Mesendoderm (in vitro differentiated cells): ENCODE data around the gene SAMD9.
"Not testable (repeated sequence)": the region's sequence is repeated elsewhere in the genome, so short reads cannot be mapped to it uniquely, and the experiment has no call there.

Experiments
- DNase-seq: peaks from one replicate; pipeline ENCODE4 v3.0.0; 2013
- H2AK5ac ChIP-seq: 2 replicates; pipeline ENCODE4 v1.6.1; 2013; ENCODE audit warnings: low read length, inconsistent platforms
- H2BK120ac ChIP-seq: 2 replicates; pipeline ENCODE4 v1.6.1; 2013; ENCODE audit warnings: low read depth, mild to moderate bottlenecking, low read length, moderate library complexity, mixed read lengths
- H2BK15ac ChIP-seq: replicated peaks from 2 replicates; pipeline ENCODE4 v1.6.1; 2013; ENCODE audit warnings: low read depth, mild to moderate bottlenecking, moderate library complexity
- H2BK5ac ChIP-seq: 2 replicates; pipeline ENCODE4 v1.6.1; 2013; ENCODE audit warnings: low read length, inconsistent platforms
- H3K18ac ChIP-seq: 2 replicates; pipeline ENCODE4 v1.6.1; 2013; ENCODE audit warnings: mild to moderate bottlenecking, low read length, mixed read lengths
- H3K23ac ChIP-seq: one replicate; pipeline ENCODE4 v1.6.1; 2013; ENCODE audit warnings: low read length
- H3K27ac ChIP-seq: 2 replicates; pipeline ENCODE4 v1.5.1; 2013; ENCODE audit warnings: low read depth, mild to moderate bottlenecking, inconsistent platforms, low read length, moderate library complexity
- H3K27me3 ChIP-seq: 2 replicates; pipeline ENCODE4 v1.6.1; 2013; ENCODE audit warnings: low read length, control low read depth, mild to moderate bottlenecking, inconsistent platforms; ENCODE audit not compliant: insufficient read depth, poor library complexity
- H3K36me3 ChIP-seq: 2 replicates; pipeline ENCODE4 v1.6.1; 2013; ENCODE audit warnings: low read length, inconsistent platforms; ENCODE audit not compliant: control insufficient read depth, insufficient read depth
- H3K4ac ChIP-seq: one replicate; pipeline ENCODE4 v1.6.1; 2013; ENCODE audit warnings: low read depth, mild to moderate bottlenecking, low read length, moderate library complexity
- H3K4me1 ChIP-seq: 2 replicates; pipeline ENCODE4 v1.6.1; 2013; ENCODE audit warnings: low read depth, low read length, inconsistent platforms; ENCODE audit not compliant: control insufficient read depth
- H3K4me2 ChIP-seq: 2 replicates; pipeline ENCODE4 v1.6.1; 2013; ENCODE audit warnings: low read length
- H3K4me3 ChIP-seq: 2 replicates; pipeline ENCODE4 v1.5.1; 2013; ENCODE audit warnings: mild to moderate bottlenecking, low read length
- H3K56ac ChIP-seq: one replicate; pipeline ENCODE4 v1.6.1; 2013; ENCODE audit warnings: low read length
- H3K79me1 ChIP-seq: 2 replicates; pipeline ENCODE4 v1.6.1; 2013; ENCODE audit warnings: low read length, inconsistent platforms
- H3K79me2 ChIP-seq: 2 replicates; pipeline ENCODE4 v1.6.1; 2013; ENCODE audit warnings: mild to moderate bottlenecking, low read length; ENCODE audit not compliant: control insufficient read depth, insufficient read depth
- H3K9ac ChIP-seq: 2 replicates; pipeline ENCODE4 v1.6.1; 2013; ENCODE audit warnings: low read length, inconsistent platforms
- H4K5ac ChIP-seq: one replicate; pipeline ENCODE4 v1.6.1; 2013; ENCODE audit warnings: low read length
- H4K8ac ChIP-seq: one replicate; pipeline ENCODE4 v1.6.1; 2013; ENCODE audit warnings: low read depth, mild to moderate bottlenecking, control low read depth, low read length, moderate library complexity
- WGBS: extraction: QIAGEN DNeasy Blood & Tissue Kit; methylation state at CpG from one replicate; pipeline ENCODE4 v1.1.7; 2013; ENCODE audit warnings: low lambda C conversion rate, missing lambda C conversion rate; ENCODE audit not compliant: insufficient coverage; ENCODE audit errors: extremely low coverage; 5-methylcytosine and 5-hydroxymethylcytosine counted together

The SAMD9 gene

DNA sequence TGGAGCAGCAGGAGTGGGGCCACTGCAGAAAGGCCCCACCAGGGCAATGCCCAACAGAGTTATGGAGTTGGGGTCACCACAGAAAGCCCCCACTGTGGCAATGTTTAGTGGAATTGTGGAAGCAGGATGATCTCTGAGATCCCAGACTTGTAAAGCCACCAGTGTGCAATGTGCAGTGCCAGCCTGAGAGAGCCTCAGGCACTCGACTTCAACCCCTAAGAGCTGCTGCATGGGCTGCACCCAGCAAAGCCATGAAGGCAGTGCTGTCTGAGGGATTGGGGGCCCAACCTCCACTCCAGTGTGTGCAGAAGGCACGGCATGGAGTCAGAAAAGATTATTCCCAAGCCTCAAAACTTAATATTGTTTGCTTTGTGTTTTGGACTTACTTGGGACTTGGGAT lies 20.4 kb downstream of the SAMD9 start:
- Histone ChIP-seq H3K4me1 (no peaks in the 10 kb centered on the region), H2AK5ac (no peak overlapping the region), H3K4me3 (no peak overlapping the region), H4K5ac (no peak overlapping the region), H4K8ac (no peak overlapping the region), H3K27ac (no peak overlapping the region), H3K18ac (no peak overlapping the region), H2BK120ac (no peak overlapping the region), H3K79me2 (no peaks in the 10 kb centered on the region), H3K4me2 (no peak overlapping the region), H2BK5ac (no peak overlapping the region), H3K4ac (no peak overlapping the region), H2BK15ac (no peak overlapping the region), H3K79me1 (no peaks in the 10 kb centered on the region), H3K9ac (no peak overlapping the region), H3K27me3 (no peaks in the 10 kb centered on the region), H3K36me3 (no peaks in the 10 kb centered on the region), H3K56ac (no peak overlapping the region), H3K23ac (no peak overlapping the region)
- DNase-seq, result no peak
- WGBS, result no CpG with 5 or more reads among the region's 2 CpGs

DNA sequence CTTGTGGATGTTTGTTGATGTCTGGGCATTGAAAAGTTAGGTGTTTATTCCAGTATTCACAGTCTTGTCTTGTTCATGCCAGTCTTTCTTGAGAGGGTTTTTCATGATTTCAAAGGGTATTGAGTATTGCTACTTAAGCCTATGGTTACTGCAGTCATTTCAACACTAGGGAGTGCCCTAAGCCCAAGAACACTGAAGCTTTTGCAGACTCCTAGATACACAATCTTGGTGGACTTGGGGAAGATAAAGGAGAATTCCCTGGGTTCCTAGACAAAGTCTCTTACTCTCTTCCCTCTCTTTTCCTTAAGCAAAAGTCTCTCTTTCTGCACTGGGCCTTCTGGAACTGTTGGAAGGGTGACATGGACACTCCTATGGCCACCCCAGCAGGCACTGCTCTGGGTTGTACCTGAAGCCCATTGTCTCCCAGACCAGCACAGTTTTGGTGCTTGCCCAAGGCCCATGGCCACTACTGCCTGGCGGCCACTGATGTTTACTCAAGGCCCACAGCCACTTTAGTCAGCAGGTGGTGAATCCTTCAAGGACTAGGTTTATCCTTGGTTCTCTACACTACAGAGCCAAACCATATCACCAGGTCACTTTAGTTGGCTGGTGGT lies 24.9 kb downstream of the SAMD9 start:
- Histone ChIP-seq H3K27me3 (no peaks in the 10 kb centered on the region), H3K18ac (no peak overlapping the region), H3K4ac (no peak overlapping the region), H3K79me1 (no peaks in the 10 kb centered on the region), H3K36me3 (no peaks in the 10 kb centered on the region), H3K4me3 (no peak overlapping the region), H2BK5ac (no peak overlapping the region), H3K79me2 (no peaks in the 10 kb centered on the region), H4K5ac (no peak overlapping the region), H2BK15ac (no peak overlapping the region), H2BK120ac (no peak overlapping the region), H3K4me2 (no peak overlapping the region), H3K27ac (no peak overlapping the region), H3K56ac (no peak overlapping the region), H3K9ac (no peak overlapping the region), H3K23ac (no peak overlapping the region), H2AK5ac (no peak overlapping the region), H4K8ac (no peak overlapping the region), H3K4me1 (no peaks in the 10 kb centered on the region)
- no CpG with 5 or more reads among the region's 1 CpG for WGBS
- peak; percentile 81 for DNase-seq

DNA sequence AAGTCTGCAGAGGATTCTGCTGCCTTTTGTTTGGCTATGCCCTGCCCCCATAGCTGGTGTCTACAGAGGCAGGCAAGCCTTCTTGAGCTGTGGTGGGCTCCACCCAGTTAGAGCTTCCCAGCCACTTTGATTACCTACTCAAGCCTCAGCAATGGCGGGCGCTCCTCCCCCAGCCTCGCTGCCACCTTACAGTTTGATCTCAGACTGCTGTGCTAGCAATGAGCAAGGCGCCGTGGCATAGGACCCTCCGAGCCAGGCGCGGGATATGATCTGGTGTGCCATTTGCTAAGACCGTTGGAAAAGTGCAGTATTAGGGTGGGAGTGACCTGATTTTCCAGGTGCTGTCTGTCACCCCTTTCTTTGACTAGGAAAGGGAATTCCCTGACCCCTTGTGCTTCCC lies 44.4 kb downstream of the SAMD9 start:
- not testable (repeated sequence) for H3K79me2 ChIP-seq, H4K5ac ChIP-seq, H3K4ac ChIP-seq, H3K4me2 ChIP-seq, H3K23ac ChIP-seq, H3K56ac ChIP-seq, DNase-seq, H3K27ac ChIP-seq, H3K36me3 ChIP-seq, H4K8ac ChIP-seq, H3K9ac ChIP-seq, H2BK120ac ChIP-seq, H3K18ac ChIP-seq, H3K79me1 ChIP-seq, H3K27me3 ChIP-seq, H2AK5ac ChIP-seq, H3K4me1 ChIP-seq, H2BK15ac ChIP-seq, H3K4me3 ChIP-seq, H2BK5ac ChIP-seq
- WGBS, result no CpG with 5 or more reads among the region's 9 CpGs

DNA sequence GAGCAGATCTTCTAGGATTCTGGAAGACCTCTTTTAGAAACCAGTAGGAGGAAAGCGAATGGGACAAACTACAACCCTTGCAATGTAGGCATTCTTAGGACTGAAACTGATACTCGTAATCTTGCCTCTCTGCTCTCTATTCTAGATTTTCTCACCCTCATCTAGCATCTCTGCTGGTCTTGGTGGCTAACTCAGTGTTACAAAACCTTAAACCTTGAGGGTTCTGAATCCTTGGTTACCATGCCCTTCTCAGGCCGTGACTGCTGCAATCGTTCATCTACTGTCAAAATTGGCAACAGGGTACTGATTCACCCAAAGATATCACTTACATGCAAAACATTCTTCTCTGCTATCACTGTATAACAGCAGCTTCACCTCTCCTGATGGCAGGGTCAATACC lies 55.2 kb downstream of the SAMD9 start:
- WGBS, result no CpG with 5 or more reads among the region's 4 CpGs
- Histone ChIP-seq H4K5ac (no peak overlapping the region), H3K4me1 (no peaks in the 10 kb centered on the region), H3K9ac (no peak overlapping the region), H3K27me3 (no peaks in the 10 kb centered on the region), H3K4me2 (no peak overlapping the region), H3K23ac (no peak overlapping the region), H2AK5ac (no peak overlapping the region), H3K56ac (no peak overlapping the region), H3K79me2 (no peaks in the 10 kb centered on the region), H4K8ac (no peak overlapping the region), H2BK15ac (no peak overlapping the region), H3K79me1 (no peaks in the 10 kb centered on the region), H2BK120ac (no peak overlapping the region), H3K4ac (no peak overlapping the region), H2BK5ac (no peak overlapping the region), H3K18ac (no peak overlapping the region), H3K27ac (no peak overlapping the region), H3K36me3 (no peaks in the 10 kb centered on the region), H3K4me3 (no peak overlapping the region)
- DNase-seq, result no peak

DNA sequence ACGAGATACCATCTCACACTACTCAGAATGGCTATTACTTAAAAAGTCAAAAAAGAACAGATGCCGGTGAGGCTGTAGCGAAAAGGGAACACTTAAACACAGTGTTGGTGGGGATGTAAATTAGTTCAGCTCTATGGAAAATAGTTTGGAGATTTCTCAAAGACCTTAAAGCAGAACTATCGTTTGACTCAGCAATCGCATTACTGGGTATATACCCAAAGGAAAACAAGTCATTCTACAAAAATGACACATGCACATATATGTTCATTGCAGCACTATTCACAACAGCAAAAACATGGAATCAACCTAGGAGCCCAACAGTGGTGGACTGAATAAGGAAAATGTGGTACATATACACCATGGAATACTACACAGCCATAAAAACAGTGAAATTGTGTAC lies 56.9 kb downstream of the SAMD9 start:
- Histone ChIP-seq H3K4ac (no peak overlapping the region), H3K4me1 (no peaks in the 10 kb centered on the region), H3K27me3 (no peaks in the 10 kb centered on the region), H3K4me2 (no peak overlapping the region), H3K23ac (no peak overlapping the region), H2BK15ac (no peak overlapping the region), H4K5ac (no peak overlapping the region), H2BK120ac (no peak overlapping the region), H3K79me2 (no peaks in the 10 kb centered on the region), H3K9ac (no peak overlapping the region), H3K27ac (no peak overlapping the region), H3K56ac (no peak overlapping the region), H3K79me1 (no peaks in the 10 kb centered on the region), H3K36me3 (no peaks in the 10 kb centered on the region), H2AK5ac (no peak overlapping the region), H4K8ac (no peak overlapping the region), H2BK5ac (no peak overlapping the region), H3K18ac (no peak overlapping the region), H3K4me3 (no peak overlapping the region)
- DNase-seq, result no peak
- WGBS, result no CpG with 5 or more reads among the region's 5 CpGs

DNA sequence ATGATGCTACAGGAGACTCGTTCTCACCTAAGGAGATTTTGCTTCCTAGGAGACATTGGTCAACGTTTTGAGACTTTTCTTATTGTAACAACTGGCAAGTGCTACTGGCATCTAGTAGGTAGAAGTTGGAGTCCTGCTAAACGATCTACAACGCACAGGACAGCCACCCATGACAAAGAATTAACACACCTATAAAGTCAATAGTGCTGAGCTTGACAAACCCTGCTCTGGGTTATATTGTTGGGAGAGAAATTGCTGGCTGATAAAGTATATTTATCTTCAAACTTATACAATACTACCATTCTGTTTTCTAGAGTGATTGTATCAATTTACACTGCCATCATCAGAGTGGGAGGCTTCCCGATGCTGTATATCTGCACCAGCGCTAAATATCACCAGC lies 57.8 kb downstream of the SAMD9 start:
- H3K4me1 ChIP-seq, result no peaks in the 10 kb centered on the region
- H3K4me2 ChIP-seq, result no peak overlapping the region
- H3K27me3 ChIP-seq, result no peaks in the 10 kb centered on the region
- H2BK5ac ChIP-seq, result no peak overlapping the region
- H3K23ac ChIP-seq, result no peak overlapping the region
- H4K5ac ChIP-seq, result no peak overlapping the region
- no peak for DNase-seq
- H3K27ac ChIP-seq, result no peak overlapping the region
- H3K4ac ChIP-seq, result no peak overlapping the region
- no peaks in the 10 kb centered on the region for H3K79me1 ChIP-seq
- no CpG with 5 or more reads among the region's 6 CpGs for WGBS
- no peak overlapping the region for H4K8ac ChIP-seq
- H3K18ac ChIP-seq, result no peak overlapping the region
- H3K9ac ChIP-seq, result no peak overlapping the region
- H2AK5ac ChIP-seq, result no peak overlapping the region
- no peaks in the 10 kb centered on the region for H3K36me3 ChIP-seq
- H3K79me2 ChIP-seq, result no peaks in the 10 kb centered on the region
- no peak overlapping the region for H2BK15ac ChIP-seq
- no peak overlapping the region for H2BK120ac ChIP-seq
- no peak overlapping the region for H3K56ac ChIP-seq
- H3K4me3 ChIP-seq, result no peak overlapping the region
